SH-SY5Y (cell line): ENCODE data around the gene SMIM14.

Experiments used
- GATA2 ChIP-seq: IDR thresholded peaks from 2 replicates; pipeline ENCODE4 v1.6.1; 2011; ENCODE audit warnings: mild to moderate bottlenecking, low read depth, low read length
- GATA3 ChIP-seq: IDR thresholded peaks from 2 replicates; pipeline ENCODE4 v1.6.1; 2011; ENCODE audit warnings: low read depth, mild to moderate bottlenecking, low read length, moderate library complexity

The SMIM14 gene

GRCh38 chr4:39638354-39639239 lies at the start of gene SMIM14:
Gene SMIM14 (minus strand): TSS chr4:39638865. CDS start chr4:39605145, 33,720 bp downstream.
- TF ChIP-seq GATA2 (no peak), GATA3 (no peak)

- TF ChIP-seq GATA2 (no peak), GATA3 (no peak)
These were observed 48.3 kb upstream of the SMIM14 start for GRCh38 chr4:39687014-39687413.

- TF ChIP-seq GATA3 (no peak), GATA2 (no peak)
These were observed 47.3 kb upstream of the SMIM14 start for GRCh38 chr4:39685990-39686389.

GRCh38 chr4:39682138-39682537 lies 43.5 kb upstream of the SMIM14 start:
- TF ChIP-seq GATA2 = no peak
- TF ChIP-seq GATA3 = no peak

- TF ChIP-seq GATA3 (no peak), GATA2 (no peak)
These were observed 30.2 kb upstream of the SMIM14 start for GRCh38 chr4:39668887-39669286.

- TF ChIP-seq GATA3 (no peak), GATA2 (no peak)
These were observed 29.0 kb upstream of the SMIM14 start for GRCh38 chr4:39667706-39668105.

GRCh38 chr4:39664828-39665731 lies 26.4 kb upstream of the SMIM14 start:
- TF ChIP-seq GATA2 (no peak), GATA3 (no peak)

GRCh38 chr4:39662683-39663082 lies 24.0 kb upstream of the SMIM14 start:
- no peak for TF ChIP-seq GATA3
- TF ChIP-seq GATA2 = no peak

- no peak for TF ChIP-seq GATA2
- TF ChIP-seq GATA3 = no peak
These were observed 22.1 kb upstream of the SMIM14 start for GRCh38 chr4:39660757-39661156.

- TF ChIP-seq GATA3 (no peak), GATA2 (no peak)
These were observed 21.4 kb upstream of the SMIM14 start for GRCh38 chr4:39660045-39660444.

- TF ChIP-seq GATA2 = no peak
- no peak for TF ChIP-seq GATA3
These were observed 20.1 kb upstream of the SMIM14 start for GRCh38 chr4:39658756-39659155.

- no peak for TF ChIP-seq GATA3
- no peak for TF ChIP-seq GATA2
These were observed 18.8 kb upstream of the SMIM14 start for GRCh38 chr4:39657465-39657864.

- TF ChIP-seq GATA3 (no peak), GATA2 (no peak)
These were observed 17.2 kb upstream of the SMIM14 start for GRCh38 chr4:39655876-39656275.

GRCh38 chr4:39655211-39655610 lies 16.5 kb upstream of the SMIM14 start:
- no peak for TF ChIP-seq GATA3
- no peak for TF ChIP-seq GATA2

- TF ChIP-seq GATA3 (no peak), GATA2 (no peak)
These were observed 11.1 kb upstream of the SMIM14 start for GRCh38 chr4:39649639-39650265.
